Measurements from ENCODE around the gene GP9.

GP9 gene

GRCh38 chr3:129050556-129051295 lies 9.9 kb upstream of the GP9 start:
- no peak for TF ChIP-seq YY1 (IDR thresholded peaks at IDR 0.05; ENCODE audit: low read depth)
- TF ChIP-seq TEAD4 (IDR thresholded peaks at IDR 0.05): no peak
- TF ChIP-seq EGR1 (IDR thresholded peaks at IDR 0.05): no peak
- TF ChIP-seq MAX (IDR thresholded peaks at IDR 0.05): no peak
- TF ChIP-seq CREB1 (IDR thresholded peaks at IDR 0.05; ENCODE audit: low read depth): no peak

DNA sequence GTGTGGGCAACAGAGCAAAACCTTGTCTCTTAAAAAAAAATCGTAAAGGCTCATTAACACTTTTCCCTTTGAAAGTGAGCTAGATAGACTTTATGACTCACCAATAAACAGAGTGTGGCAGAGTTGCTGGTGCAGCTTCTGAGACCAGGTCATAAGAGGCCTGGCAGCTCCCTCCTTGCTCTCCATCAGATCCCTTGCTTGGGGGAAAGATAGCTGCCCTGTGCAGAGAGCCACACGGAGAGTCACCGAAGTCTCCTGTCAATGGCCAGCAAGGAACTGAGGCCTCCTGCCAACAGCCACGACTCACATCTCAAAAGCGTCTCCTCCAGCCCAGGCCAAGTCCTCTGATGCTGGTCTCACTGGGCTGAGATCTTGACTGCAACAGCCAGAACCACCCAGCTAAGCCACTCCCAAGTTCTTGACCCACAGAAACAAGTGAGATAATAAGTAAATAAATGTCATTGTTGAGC lies 8.7 kb upstream of the GP9 start:
- TF ChIP-seq TAF1 (IDR thresholded peaks at IDR 0.05; ENCODE audit: low read depth) (no peak), NFIC (IDR thresholded peaks at IDR 0.05) (no peak), YY1 (IDR thresholded peaks at IDR 0.05; ENCODE audit: low read depth) (no peak), CEBPB (IDR thresholded peaks at IDR 0.05) (no peak), FOXM1 (IDR thresholded peaks at IDR 0.05; ENCODE audit: borderline replicate concordance, low read depth) (no peak), EGR1 (IDR thresholded peaks at IDR 0.05) (no peak), TEAD4 (IDR thresholded peaks at IDR 0.05) (no peak)

DNA sequence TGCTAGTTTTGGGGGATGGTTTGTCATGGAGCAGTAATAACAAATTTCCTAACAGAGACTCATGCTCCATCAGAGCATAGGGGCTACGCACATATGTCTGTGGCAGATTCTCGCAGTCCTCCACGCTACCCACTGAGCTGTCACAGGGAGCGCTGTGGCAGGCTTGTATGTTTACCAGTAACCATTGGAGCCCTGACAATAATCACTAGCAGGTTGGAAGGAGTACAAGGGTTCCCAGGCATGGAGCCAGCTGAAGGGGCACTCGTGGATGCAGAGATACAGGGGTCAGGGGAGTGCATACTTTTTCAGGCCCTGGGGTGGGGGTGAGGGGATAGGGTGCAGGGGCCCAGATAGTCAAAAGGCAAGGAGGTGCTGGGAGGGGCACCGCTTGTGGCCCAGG lies 7.9 kb upstream of the GP9 start:
- TF ChIP-seq EGR1 (IDR thresholded peaks at IDR 0.05) (no peak), NFIC (IDR thresholded peaks at IDR 0.05) (no peak), TEAD4 (IDR thresholded peaks at IDR 0.05) (no peak), TCF12 (IDR thresholded peaks at IDR 0.05; ENCODE audit: low read depth) (no peak), CEBPB (IDR thresholded peaks at IDR 0.05) (no peak), RAD21 (IDR thresholded peaks at IDR 0.05; ENCODE audit: low read depth) (no peak), MAX (IDR thresholded peaks at IDR 0.05) (no peak), TAF1 (IDR thresholded peaks at IDR 0.05; ENCODE audit: low read depth) (no peak), YY1 (IDR thresholded peaks at IDR 0.05; ENCODE audit: low read depth) (no peak), CREB1 (IDR thresholded peaks at IDR 0.05; ENCODE audit: low read depth) (no peak), EP300 (IDR thresholded peaks at IDR 0.05; ENCODE audit: borderline replicate concordance) (no peak)
- TF ChIP-seq, protein P1, sequence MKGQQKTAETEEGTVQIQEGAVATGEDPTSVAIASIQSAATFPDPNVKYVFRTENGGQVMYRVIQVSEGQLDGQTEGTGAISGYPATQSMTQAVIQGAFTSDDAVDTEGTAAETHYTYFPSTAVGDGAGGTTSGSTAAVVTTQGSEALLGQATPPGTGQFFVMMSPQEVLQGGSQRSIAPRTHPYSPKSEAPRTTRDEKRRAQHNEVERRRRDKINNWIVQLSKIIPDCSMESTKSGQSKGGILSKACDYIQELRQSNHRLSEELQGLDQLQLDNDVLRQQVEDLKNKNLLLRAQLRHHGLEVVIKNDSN (IDR thresholded peaks at IDR 0.05): no peak

DNA sequence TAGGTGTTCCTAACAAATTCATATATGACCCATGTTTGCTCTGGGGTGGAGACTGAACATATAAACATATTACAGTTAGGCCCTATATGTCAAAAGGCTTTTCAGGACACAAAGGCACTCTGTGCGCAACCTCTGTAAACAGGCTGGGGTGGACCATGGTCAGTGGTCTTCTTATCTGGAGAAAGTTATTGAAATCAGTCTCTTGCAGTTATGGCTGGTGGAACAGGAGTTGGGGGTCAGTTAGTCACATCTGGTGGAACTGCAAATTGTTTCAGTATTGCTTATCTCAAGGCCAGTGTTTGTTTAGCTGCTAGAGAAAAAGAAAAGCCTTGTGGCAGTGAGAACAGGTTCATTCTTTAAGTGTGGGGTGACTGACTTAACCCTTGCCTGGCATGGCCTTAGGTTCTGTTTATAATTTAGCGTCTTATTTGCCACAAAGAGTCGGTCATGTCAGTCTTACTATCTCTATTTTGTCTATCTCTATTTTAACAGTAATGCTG lies 5.9 kb upstream of the GP9 start:
- TF ChIP-seq EP300 (IDR thresholded peaks at IDR 0.05; ENCODE audit: borderline replicate concordance) (no peak), NFIC (IDR thresholded peaks at IDR 0.05) (no peak), YY1 (IDR thresholded peaks at IDR 0.05; ENCODE audit: low read depth) (no peak), FOXM1 (IDR thresholded peaks at IDR 0.05; ENCODE audit: borderline replicate concordance, low read depth) (no peak), MAX (IDR thresholded peaks at IDR 0.05) (no peak), ZBTB7A (IDR thresholded peaks at IDR 0.05; ENCODE audit: low read depth) (no peak), RAD21 (IDR thresholded peaks at IDR 0.05; ENCODE audit: low read depth) (no peak), CEBPB (IDR thresholded peaks at IDR 0.05) (no peak)

DNA sequence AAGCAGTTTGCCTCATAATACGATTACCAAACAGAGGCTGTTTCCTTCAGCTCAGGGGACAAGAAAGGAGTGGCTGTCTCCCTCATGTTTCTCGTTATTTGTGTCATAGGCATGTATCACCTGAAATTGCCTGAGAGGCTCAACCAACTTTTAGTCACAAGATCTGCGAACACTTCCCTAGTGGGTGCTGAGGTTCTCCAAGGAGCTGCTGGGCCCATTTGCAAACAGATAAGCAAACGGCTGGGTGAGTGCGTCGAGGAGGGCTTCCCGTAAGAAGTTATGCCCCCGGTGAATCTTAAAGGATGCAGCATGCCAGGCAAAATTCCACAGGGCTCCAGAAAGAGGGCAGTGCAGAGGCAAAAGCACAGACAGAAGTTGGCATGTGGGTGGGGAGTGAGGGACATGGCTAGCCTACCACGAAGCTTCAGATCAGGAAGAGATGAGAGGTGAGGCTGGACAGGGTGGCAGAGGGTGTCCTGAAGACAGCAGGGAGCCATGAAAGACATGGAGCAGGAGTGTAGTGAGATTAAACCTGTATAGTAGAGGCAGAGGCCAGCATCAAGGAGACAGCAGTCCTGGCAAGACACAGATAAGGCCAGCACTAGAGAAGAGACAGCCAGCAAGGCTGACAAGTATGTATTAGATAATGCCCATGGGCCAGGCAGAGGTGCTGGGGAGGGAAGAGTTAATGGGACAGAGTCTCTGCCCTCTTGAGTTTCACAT lies 4.0 kb upstream of the GP9 start:
- TF ChIP-seq TCF12 (IDR thresholded peaks at IDR 0.05; ENCODE audit: low read depth) (no peak), YY1 (IDR thresholded peaks at IDR 0.05; ENCODE audit: low read depth) (no peak), EGR1 (IDR thresholded peaks at IDR 0.05) (no peak), RAD21 (IDR thresholded peaks at IDR 0.05; ENCODE audit: low read depth) (no peak), NFIC (IDR thresholded peaks at IDR 0.05) (no peak), TEAD4 (IDR thresholded peaks at IDR 0.05) (no peak), CREB1 (IDR thresholded peaks at IDR 0.05; ENCODE audit: low read depth) (no peak), EP300 (IDR thresholded peaks at IDR 0.05; ENCODE audit: borderline replicate concordance) (no peak), TAF1 (IDR thresholded peaks at IDR 0.05; ENCODE audit: low read depth) (no peak), FOXM1 (IDR thresholded peaks at IDR 0.05; ENCODE audit: borderline replicate concordance, low read depth) (no peak), CEBPB (IDR thresholded peaks at IDR 0.05) (no peak)
- TF ChIP-seq, protein P1 (IDR thresholded peaks at IDR 0.05): no peak

GRCh38 chr3:129057249-129057648 lies 3.3 kb upstream of the GP9 start:
- TF ChIP-seq REST (IDR thresholded peaks at IDR 0.05; ENCODE audit: low read depth) (no peak), FOXM1 (IDR thresholded peaks at IDR 0.05; ENCODE audit: borderline replicate concordance, low read depth) (no peak), ZBTB7A (IDR thresholded peaks at IDR 0.05; ENCODE audit: low read depth) (no peak), TAF1 (IDR thresholded peaks at IDR 0.05; ENCODE audit: low read depth) (no peak), CREB1 (IDR thresholded peaks at IDR 0.05; ENCODE audit: low read depth) (no peak), CEBPB (IDR thresholded peaks at IDR 0.05) (no peak)
